PC-3 (cell line): ENCODE measurements around the gene ARHGAP23. TPM values are rescaled to one million over a fixed set of nuclear protein-coding genes. Genes with fewer than 3 reads are reported as not detected.
A peak's percentile ranks its signal among the peaks of the same experiment; 100 is the strongest.

Experiments used
- ATAC-seq: fragments of 200-7000 bp; cut with Tn5 transposase; 2 replicates; pipeline ENCODE4 v1.9.1; 2020; ENCODE audit warnings: mild to moderate bottlenecking, moderate library complexity
- BruUV-seq: library from RNA; stranded (reverse); fragments of 400-500 nt; replicated peaks from 2 replicates; lab custom pipeline; 2021; lab: Mats Ljungman, UMichigan
- CTCF ChIA-PET: fragments of 300-600 bp; sonication (Branson Sonifier 250); formaldehyde crosslinking; loops from one replicate; lab custom pipeline; 2022; ENCODE audit warnings: antibody characterized with exemption; lab: Charles Lee
- POLR2A ChIA-PET: fragments of 300-600 bp; sonication (Branson Sonifier 250); formaldehyde crosslinking; loops from one replicate; lab custom pipeline; 2022; ENCODE audit warnings: antibody characterized with exemption; ENCODE audit not compliant: unreplicated experiment; lab: Charles Lee
- DNase-seq: peaks from one replicate; pipeline ENCODE4 v3.0.0-alpha.2; 2015
- H2AFZ ChIP-seq: fragments of 300-600 bp; sonication (generic); 2 replicates; pipeline ENCODE4 v1.6.0; 2016; ENCODE audit warnings: antibody characterized with exemption, low read length
- H3F3A ChIP-seq: fragments of 300-600 bp; sonication (generic); one replicate; pipeline ENCODE4 v1.6.0; 2017; ENCODE audit warnings: antibody characterized with exemption, low read length, control low read depth, mild to moderate bottlenecking; ENCODE audit not compliant: unreplicated experiment
- H3K27ac ChIP-seq: fragments of 300-600 bp; sonication (generic); 2 replicates; pipeline ENCODE4 v1.5.1; 2016; ENCODE audit warnings: mild to moderate bottlenecking, low read length
- H3K27me3 ChIP-seq: fragments of 300-600 bp; sonication (generic); 2 replicates; pipeline ENCODE4 v1.6.1; 2016; ENCODE audit warnings: low read length, mixed read lengths
- H3K36me3 ChIP-seq: fragments of 300-600 bp; sonication (generic); 2 replicates; pipeline ENCODE4 v1.6.1; 2016; ENCODE audit warnings: low read depth, mixed run types, low read length, mixed read lengths
- H3K4me1 ChIP-seq: fragments of 300-600 bp; sonication (generic); 2 replicates; pipeline ENCODE4 v1.5.1; 2016; ENCODE audit warnings: low read length; ENCODE audit not compliant: insufficient read depth
- H3K4me2 ChIP-seq: fragments of 300-600 bp; sonication (generic); 2 replicates; pipeline ENCODE4 v1.6.0; 2016; ENCODE audit warnings: low read length
- H3K4me3 ChIP-seq: fragments of 300-600 bp; sonication (generic); 2 replicates; pipeline ENCODE4 v1.5.1; 2016; ENCODE audit warnings: mild to moderate bottlenecking, low read length, mixed read lengths
- H3K79me2 ChIP-seq: fragments of 300-600 bp; sonication (generic); 2 replicates; pipeline ENCODE4 v1.6.1; 2017; ENCODE audit warnings: low read length, mixed read lengths
- H3K9ac ChIP-seq: fragments of 300-600 bp; sonication (generic); 2 replicates; pipeline ENCODE4 v1.6.0; 2016; ENCODE audit warnings: mild to moderate bottlenecking, low read length
- H3K9me2 ChIP-seq: fragments of 300-600 bp; sonication (generic); replicated peaks from 2 replicates; pipeline ENCODE4 v1.6.1; 2016; ENCODE audit warnings: mixed run types, low read length, mixed read lengths
- H3K9me3 ChIP-seq: fragments of 300-600 bp; sonication (generic); 2 replicates; pipeline ENCODE4 v1.6.1; 2016; ENCODE audit warnings: low read length, mixed read lengths
- H4K20me1 ChIP-seq: fragments of 300-600 bp; sonication (generic); 2 replicates; pipeline ENCODE4 v1.6.1; 2016; ENCODE audit warnings: low read length, mixed read lengths
- CTCF ChIP-seq: fragments of 300-600 bp; sonication (generic); conservative IDR thresholded peaks from 2 replicates; pipeline ENCODE4 v1.5.1; 2017; ENCODE audit warnings: antibody characterized with exemption, low read depth, mild to moderate bottlenecking, low read length
- EZH2 ChIP-seq: fragments of 300-600 bp; sonication (generic); IDR thresholded peaks from one replicate; pipeline ENCODE4 v1.6.1; 2017; ENCODE audit warnings: antibody characterized with exemption, mild to moderate bottlenecking, low read length; ENCODE audit not compliant: unreplicated experiment
- EZH2phosphoT487 ChIP-seq: fragments of 300-600 bp; sonication (generic); IDR thresholded peaks from 2 replicates; pipeline ENCODE4 v1.6.1; 2018; ENCODE audit warnings: mild to moderate bottlenecking, antibody characterized with exemption, low read length, borderline replicate concordance
- intact Hi-C: fragments of 100-400 bp; cut with micrococcal nuclease; formaldehyde crosslinking; loops from 2 replicates; pipeline ENCODE4 v1.9.0; 2023
- total RNA-seq: library from RNA; depleted of rRNA; stranded (reverse); fragments of >200 nt; gene quantifications from 2 replicates; pipeline ENCODE4 v1.2.3, GENCODE V29; 2014

The ARHGAP23 gene
- total RNA-seq, 1 experiment from 2014 or later: 9.0 TPM

- no peak overlapping the region for H3K4me2 ChIP-seq
- ATAC-seq (no peak), DNase-seq (no peak)
- H3K4me3 ChIP-seq: no peak overlapping the region
- no peaks in the 10 kb centered on the region for H3F3A ChIP-seq
- TF ChIP-seq EZH2 (no peak), EZH2phosphoT487 (no peak), CTCF (no peak)
- H4K20me1 ChIP-seq: no peaks in the 10 kb centered on the region
- ChIA-PET POLR2A (no interaction called here), CTCF (no interaction called here)
- no peak overlapping the region for H2AFZ ChIP-seq
- BruUV-seq: no TSS peak
- H3K36me3 ChIP-seq: no peaks in the 10 kb centered on the region
- H3K27me3 ChIP-seq: no peaks in the 10 kb centered on the region
- intact Hi-C loops: no loop called here
- no peaks in the 10 kb centered on the region for H3K9me3 ChIP-seq
- no peaks in the 10 kb centered on the region for H3K9me2 ChIP-seq
- peaks cover 4% of the 10 kb centered on the region; the same call in 1 of the 2 replicates for H3K4me1 ChIP-seq
- H3K9ac ChIP-seq: no peak overlapping the region
- no peaks in the 10 kb centered on the region for H3K79me2 ChIP-seq
- no peak overlapping the region for H3K27ac ChIP-seq
Observed at GRCh38 chr17:38508570-38508950, 80.3 kb downstream of the ARHGAP23 start.

DNA sequence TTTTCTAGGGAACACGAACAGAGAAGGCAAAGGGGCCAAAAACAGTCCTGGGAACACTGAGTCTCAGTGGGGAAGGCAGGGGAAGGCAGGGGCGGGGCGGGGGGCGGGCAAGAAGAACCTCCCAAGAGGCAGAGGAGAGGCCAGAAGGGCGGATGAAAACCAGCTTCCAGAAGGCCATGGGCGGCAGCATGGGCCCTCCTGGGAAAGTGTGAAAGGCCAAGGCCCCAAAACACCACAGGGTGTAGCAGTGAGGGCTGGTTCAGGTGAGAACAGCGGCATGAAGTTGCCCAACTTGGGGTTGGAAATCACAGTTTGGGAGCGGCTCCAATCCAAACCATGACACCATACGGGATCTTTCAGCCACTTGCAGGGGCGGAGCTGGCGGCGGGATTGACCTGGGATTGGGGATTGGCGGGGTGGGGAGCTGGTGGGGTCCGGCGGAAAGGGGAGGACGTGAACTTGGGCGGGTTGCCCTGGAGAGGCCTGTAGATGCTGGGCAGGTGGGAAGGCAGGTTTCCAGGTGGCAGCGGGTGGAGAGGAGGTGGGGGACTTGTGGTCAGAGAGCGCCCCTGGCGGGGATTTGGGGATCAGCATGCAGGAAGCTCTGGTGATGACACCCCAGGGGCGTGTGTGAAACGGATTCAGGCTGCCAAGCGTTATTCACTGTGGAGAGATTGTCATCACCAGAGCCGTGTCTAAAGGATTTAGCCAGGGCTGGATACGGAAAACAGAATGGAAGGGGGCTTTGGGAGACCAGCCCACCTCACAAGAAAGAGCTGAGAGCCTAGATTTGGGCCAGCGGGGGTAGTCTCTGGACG is 80.9 kb downstream of the ARHGAP23 start:
- no peak overlapping the region for H3K4me3 ChIP-seq
- CTCF ChIA-PET: interaction anchor here (0.5 kb wide), 1 partner anchor 49 kb away, joined by 3 read pairs; no protein-coding TSS in a partner anchor
- no peaks in the 10 kb centered on the region for H3K27me3 ChIP-seq
- no peaks in the 10 kb centered on the region for H3F3A ChIP-seq
- peak; percentile 25 for DNase-seq
- no peak overlapping the region for H2AFZ ChIP-seq
- no peaks in the 10 kb centered on the region for H3K9me2 ChIP-seq
- H3K27ac ChIP-seq: no peak overlapping the region
- ATAC-seq: no peak
- H3K9ac ChIP-seq: no peak overlapping the region
- POLR2A ChIA-PET: no interaction called here
- no peaks in the 10 kb centered on the region for H3K9me3 ChIP-seq
- no peaks in the 10 kb centered on the region for H4K20me1 ChIP-seq
- TF ChIP-seq EZH2phosphoT487 (no peak), EZH2 (no peak), CTCF (0 out of 2 replicates have a peak, but pooled peaks have one; percentile 15)
- intact Hi-C loops: no loop called here
- peaks cover 4% of the 10 kb centered on the region; the same call in 1 of the 2 replicates for H3K4me1 ChIP-seq
- BruUV-seq: no TSS peak
- no peaks in the 10 kb centered on the region for H3K79me2 ChIP-seq
- H3K4me2 ChIP-seq: no peak overlapping the region
- H3K36me3 ChIP-seq: no peaks in the 10 kb centered on the region
